ENCODE measurements around the gene EGFL7.

The EGFL7 gene

DNA sequence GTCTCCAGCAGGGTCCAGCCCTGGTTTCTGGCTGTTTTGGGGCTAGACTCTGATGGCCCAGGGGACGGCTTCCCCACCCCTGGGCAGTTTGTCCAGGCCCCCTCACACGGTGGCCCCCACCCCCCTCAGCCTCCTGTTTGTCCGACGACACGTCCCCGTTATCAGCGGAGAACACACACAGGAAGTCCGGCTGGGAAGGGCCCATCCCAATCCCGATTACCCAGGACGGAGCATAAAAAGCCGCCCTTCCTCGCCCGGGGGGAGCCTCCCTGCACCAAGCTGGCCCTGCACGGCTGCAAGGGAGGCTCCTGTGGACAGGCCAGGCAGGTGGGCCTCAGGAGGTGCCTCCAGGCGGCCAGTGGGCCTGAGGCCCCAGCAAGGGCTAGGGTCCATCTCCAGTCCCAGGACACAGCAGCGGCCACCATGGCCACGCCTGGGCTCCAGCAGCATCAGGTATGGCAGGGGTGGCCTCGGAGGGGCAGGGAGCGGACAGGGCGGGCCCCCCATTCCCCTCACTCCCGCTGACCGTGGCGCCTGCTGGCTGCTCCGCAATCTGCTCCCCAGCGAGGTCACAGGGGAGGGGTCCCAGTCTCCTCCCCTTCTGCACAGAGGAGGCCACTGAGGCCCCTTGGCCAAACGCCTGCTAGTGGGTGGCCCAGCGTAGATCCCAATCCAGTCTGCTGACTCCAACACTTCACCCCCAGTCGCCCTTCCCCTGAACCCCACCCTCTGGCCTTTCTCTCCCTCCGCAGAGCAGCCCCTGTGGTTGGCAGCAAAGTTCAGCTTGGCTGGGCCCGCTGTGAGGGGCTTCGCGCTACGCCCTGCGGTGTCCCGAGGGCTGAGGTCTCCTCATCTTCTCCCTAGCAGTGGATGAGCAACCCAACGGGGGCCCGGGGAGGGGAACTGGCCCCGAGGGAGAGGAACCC, at the start of gene EGFL7:
Gene EGFL7, plus strand, starts transcription at position 261 of the 926 bp plus-strand sequence. CDS start 5,367 bp downstream, outside the sequence.
- Mint-ChIP-seq H3K36me3 (no peaks in the 10 kb centered on the region), H3K27me3 (peaks cover 88% of the 10 kb centered on the region), H3K4me3 (no peak within 1 kb of the TSS), H3K9me3 (no peaks in the 10 kb centered on the region), H3K27ac (no peak within 1 kb of the TSS), H3K4me1 (peaks cover 11% of the 10 kb centered on the region)
- DNase-seq: no peak
- CTCF ChIA-PET: no interaction called here

DNA sequence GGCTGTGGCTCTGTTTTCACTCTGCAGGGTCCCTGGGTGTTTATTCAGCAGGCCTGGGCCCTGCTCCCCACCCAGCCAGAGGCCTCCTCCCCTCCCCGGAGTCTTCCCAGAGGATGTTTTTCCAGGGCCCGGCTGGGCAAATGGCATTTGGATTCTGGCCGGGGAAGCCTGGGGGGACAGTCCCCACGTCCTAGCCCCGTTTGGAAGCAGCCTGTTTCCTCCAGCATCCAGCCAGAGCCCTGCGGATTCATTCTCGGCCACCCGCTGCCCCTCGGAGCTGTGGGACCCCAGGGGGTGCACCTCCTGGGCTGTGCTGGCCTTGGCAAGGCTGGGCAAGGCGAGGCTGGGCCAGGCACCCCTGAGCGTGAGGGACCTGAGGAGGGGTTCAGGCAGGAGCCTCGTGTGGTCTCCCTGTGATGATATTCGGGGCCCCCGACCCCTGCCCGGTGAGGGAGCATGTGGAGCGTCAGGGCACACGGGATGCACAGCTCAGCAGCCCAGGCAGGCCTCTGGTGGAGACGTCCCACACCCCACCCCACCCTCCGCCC, 48.8 kb upstream of the EGFL7 start:
- no peaks in the 10 kb centered on the region for H3K9me3 Mint-ChIP-seq
- DNase-seq: no peak
- H3K4me1 Mint-ChIP-seq: no peaks in the 10 kb centered on the region
- peaks cover 27% of the 10 kb centered on the region for H3K27me3 Mint-ChIP-seq
- no peak overlapping the region for H3K4me3 Mint-ChIP-seq
- CTCF ChIA-PET: no interaction called here
- H3K36me3 Mint-ChIP-seq: no peaks in the 10 kb centered on the region
- H3K27ac Mint-ChIP-seq: no peak overlapping the region

DNA sequence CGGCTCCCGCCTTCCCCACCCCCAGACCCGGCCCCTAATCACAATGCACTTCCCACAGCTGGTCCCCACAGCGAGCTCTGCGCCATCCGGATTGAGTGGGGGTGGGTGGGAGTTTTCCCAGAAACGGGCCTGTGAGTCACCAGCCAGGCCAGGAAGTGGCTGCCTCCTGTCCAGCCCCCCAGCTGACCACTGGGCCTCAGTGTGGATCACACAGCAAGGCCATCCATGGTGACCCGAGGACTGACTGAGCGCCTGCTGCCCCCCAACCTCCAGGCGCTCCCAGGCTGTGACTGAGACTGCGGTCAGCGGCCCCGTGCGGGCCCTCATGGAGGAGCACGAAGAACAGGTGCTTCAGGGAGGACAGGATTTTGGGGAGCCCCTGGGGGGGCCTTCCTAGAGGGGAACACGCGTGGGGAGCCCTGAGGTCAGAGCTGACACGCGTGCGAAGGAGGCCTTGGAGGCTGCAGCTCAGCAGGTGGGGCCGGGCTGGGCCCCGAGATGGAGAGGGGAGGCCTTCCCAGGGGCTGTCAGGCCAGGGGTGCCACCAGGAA, 48.3 kb upstream of the EGFL7 start:
- Mint-ChIP-seq H3K27me3 (peaks cover 30% of the 10 kb centered on the region), H3K9me3 (no peaks in the 10 kb centered on the region), H3K27ac (no peak overlapping the region), H3K36me3 (no peaks in the 10 kb centered on the region), H3K4me1 (no peaks in the 10 kb centered on the region), H3K4me3 (no peak overlapping the region)
- CTCF ChIA-PET: no interaction called here
- DNase-seq: no peak

DNA sequence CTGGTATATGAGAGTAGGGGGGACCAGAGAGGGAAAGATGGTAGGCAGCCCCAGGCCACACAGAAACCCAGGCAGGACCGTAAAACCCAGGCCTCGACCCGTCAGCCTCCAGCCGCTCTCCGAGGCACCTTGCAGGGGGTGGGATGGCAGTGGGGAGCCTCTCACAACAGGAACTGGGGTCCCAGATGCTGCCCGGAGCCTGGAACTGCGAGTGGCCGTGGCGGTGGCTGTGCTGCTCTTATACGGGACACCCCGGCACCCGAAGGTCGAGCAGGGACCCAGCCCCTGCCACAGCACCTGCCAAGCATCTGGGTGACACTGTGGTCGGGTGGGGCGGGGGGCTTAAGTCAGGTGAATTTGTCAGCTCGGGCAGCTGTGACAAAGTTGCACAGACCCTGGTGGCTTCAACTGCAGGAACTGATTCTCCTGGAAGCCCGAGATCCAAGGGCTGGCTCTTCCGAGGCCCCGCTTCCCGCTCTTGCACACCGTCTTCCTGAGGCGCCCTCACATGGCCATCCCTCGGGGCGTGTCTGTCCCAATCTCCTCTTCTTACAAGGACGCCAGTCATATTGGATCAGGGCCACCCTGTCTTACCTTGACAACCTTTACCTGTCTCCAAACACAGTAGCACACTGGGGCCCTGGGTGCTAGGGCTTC, 47.6 kb upstream of the EGFL7 start:
- Mint-ChIP-seq H3K27ac (no peak overlapping the region), H3K36me3 (no peaks in the 10 kb centered on the region), H3K4me1 (no peaks in the 10 kb centered on the region), H3K27me3 (peaks cover 36% of the 10 kb centered on the region), H3K4me3 (no peak overlapping the region), H3K9me3 (no peaks in the 10 kb centered on the region)
- CTCF ChIA-PET: no interaction called here
- DNase-seq: no peak

DNA sequence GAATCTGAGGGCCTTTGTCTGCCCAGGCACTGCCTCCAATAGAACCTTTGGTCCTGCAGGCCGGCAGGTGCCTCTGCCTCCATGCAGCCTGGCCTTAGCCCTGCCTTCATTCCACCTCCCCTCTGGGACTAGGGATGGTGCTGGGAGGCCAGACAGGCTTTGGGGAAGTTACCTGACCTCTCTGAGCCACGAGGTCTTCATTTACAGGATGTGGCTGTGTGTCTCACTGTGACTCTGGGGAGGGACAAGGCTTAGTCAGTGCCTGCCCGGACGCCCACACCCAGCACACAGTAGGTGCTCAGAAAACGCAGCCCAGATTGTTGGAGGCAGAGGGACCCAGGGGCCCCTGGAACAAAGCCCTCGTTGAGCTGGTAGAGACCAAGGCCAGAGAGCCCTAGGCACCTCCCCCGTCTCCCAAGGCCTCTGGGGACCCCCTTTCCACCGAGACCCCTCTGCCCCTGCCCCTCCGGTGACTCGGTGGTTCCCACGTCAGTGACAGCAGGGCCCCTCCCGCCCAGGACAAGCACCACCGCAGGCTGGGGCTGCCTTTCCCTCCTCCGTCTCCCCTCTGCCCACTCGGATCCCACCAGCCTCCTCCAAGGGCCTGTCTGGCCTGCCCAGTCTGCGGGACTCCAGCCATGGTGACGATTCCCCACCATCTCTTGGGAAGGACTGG, 46.9 kb upstream of the EGFL7 start:
- Mint-ChIP-seq H3K9me3 (no peaks in the 10 kb centered on the region), H3K4me3 (no peak overlapping the region), H3K4me1 (no peaks in the 10 kb centered on the region), H3K27me3 (peaks cover 36% of the 10 kb centered on the region), H3K27ac (no peak overlapping the region), H3K36me3 (no peaks in the 10 kb centered on the region)
- DNase-seq: no peak
- CTCF ChIA-PET: no interaction called here

DNA sequence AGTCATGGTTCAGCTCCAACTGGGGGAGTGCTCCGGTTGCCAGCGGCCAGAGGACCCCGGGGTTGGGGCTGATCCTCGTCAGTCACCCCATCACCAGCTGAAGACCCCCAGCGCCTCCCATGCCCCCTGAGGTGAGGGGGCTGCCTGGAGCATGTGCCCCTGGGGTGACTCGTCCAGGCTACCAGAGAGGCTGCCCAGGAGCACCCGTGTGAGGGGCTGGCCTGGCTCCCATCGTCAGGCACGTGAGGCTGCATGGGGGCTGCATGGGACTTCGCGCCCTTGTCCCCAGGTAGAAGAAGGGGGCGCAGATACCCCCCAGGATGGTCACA, 46.4 kb upstream of the EGFL7 start:
- CTCF ChIA-PET: no interaction called here
- Mint-ChIP-seq H3K36me3 (no peaks in the 10 kb centered on the region), H3K9me3 (no peaks in the 10 kb centered on the region), H3K27ac (no peak overlapping the region), H3K4me1 (no peaks in the 10 kb centered on the region), H3K27me3 (peaks cover 36% of the 10 kb centered on the region), H3K4me3 (no peak overlapping the region)
- DNase-seq: no peak

DNA sequence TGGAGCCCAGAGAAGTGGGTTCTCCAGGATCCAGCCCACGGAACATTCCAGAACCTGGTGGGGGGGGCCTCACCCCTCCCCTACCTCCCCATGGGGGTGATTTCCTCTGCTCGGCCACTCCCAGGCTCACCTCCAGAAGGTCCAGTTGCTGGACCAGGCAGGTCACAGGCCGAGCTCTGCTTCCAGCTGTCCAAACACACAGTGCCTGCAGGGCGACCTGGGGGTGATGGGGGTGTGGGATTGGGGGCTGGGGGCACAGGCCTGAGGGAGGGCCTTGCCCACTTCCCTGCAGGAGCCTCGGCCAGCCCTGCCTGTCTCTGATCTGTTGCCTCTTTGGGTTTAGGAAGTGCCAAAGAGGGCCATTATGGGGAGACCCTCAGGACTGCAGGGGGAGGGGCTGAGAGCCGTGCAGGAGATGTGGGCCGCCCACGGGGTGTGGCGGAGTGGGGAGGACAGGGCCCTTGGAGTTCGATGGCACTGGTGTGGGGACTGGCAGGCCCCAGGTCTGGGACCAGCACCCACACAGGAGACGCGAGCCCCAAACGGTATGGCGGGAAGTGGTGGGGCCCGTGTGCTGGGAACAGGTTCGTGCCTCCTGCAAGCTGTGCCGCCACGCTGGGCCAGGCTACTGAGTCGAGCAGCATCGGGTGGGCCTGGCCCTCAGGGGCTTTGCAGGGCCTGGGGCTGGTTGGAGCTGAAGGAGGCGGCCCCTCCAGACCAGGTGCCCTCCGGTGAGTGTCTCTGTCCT, 45.6 kb upstream of the EGFL7 start:
- H3K36me3 Mint-ChIP-seq: no peaks in the 10 kb centered on the region
- H3K4me3 Mint-ChIP-seq: no peak overlapping the region
- H3K4me1 Mint-ChIP-seq: no peaks in the 10 kb centered on the region
- CTCF ChIA-PET: no interaction called here
- H3K9me3 Mint-ChIP-seq: no peaks in the 10 kb centered on the region
- peaks cover 41% of the 10 kb centered on the region for H3K27me3 Mint-ChIP-seq
- DNase-seq: no peak
- no peak overlapping the region for H3K27ac Mint-ChIP-seq

DNA sequence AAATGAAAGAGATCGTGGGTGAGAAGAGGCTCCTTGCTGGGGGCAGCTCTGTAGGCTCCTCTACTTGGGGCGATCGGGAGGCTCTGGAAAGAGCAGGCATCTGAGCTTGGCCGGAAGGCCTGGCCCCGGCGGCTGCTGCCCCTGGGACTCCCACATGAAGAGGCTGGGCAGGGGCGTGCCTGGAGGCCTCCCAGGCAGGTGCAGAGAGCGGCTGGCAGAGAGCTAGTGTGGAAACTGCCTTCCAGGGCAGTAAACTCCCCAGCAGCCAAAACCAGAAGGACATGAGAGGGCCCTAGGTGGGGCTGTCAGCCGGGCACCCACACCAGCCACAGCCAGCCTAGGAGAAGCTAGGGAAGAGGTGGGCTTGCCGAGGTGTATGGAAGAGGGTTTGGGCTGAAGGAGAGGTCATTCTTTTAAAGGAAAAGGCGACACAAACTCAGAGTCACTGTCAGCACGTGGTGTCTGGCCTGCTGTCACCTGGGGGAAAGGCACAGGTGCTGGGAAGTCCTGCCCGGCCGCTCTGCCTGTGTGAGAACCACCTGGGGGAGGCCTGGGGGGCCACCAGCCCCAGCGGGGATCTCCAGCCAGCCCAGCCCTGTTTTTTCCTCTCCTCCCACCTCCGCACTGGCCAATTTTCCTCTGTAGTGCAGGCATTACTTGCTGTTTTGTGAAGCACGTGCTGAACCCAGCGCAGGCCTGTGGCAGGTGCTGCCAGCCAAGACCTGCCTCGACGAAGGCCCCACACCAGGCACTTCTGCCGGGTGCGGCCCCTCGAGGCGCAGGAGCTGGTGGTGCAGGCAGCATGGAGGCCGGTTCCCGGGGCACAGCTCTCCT, 44.8 kb upstream of the EGFL7 start:
- Mint-ChIP-seq H3K4me3 (no peak overlapping the region), H3K4me1 (no peaks in the 10 kb centered on the region), H3K36me3 (no peaks in the 10 kb centered on the region), H3K27ac (peak overlapping the region; percentile 58), H3K27me3 (peaks cover 43% of the 10 kb centered on the region), H3K9me3 (no peaks in the 10 kb centered on the region)
- DNase-seq: no peak
- CTCF ChIA-PET: no interaction called here

DNA sequence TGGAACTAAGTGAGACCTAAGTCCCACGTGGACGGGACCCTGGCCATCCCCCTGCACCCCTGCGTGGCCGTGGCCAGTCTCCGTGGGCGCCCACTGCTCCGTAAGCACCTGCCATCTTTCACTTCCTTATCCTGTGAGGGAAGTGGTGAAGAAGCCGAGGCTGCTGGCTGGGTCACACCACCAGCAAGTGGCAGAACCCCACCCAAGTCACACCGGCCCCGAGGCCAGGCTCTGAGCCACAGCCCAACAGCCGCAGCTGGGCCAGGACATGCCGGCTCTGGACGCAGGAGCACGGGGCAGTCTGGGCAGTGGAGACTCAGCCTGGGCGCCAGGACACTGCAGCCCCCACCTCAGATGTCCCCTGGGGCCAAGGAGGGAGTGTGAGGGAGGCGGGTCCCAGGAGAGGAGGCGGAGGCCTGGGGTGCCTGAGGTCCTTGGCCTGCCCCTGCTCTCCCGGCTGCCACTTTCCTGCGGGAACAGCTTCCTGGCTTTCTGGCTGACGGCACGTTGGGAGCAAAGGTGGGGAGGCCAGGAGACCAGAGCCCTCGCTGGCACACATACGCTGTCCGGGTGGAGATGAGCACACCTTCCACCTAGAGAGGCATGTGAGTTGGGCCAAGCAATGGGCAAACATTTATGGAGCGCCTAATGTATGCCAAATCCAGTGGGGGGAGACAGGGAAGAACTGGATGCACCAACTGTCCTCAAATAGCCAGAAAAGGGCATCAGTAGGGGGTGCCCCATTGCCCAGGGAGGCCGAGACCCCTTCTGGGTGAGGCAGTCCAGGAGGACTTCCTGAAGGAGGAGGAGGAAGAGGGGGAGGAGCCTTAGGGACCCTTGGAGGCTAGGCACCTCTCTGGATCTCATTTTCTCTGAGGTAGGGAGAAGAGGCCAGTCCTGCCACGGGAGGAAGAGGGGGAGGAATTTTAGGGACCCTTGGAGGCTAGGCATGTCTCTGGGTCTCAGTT, 43.9 kb upstream of the EGFL7 start:
- no peaks in the 10 kb centered on the region for H3K4me1 Mint-ChIP-seq
- CTCF ChIA-PET: no interaction called here
- no peak overlapping the region for H3K27ac Mint-ChIP-seq
- DNase-seq: no peak
- peaks cover 43% of the 10 kb centered on the region for H3K27me3 Mint-ChIP-seq
- H3K36me3 Mint-ChIP-seq: no peaks in the 10 kb centered on the region
- no peak overlapping the region for H3K4me3 Mint-ChIP-seq
- H3K9me3 Mint-ChIP-seq: no peaks in the 10 kb centered on the region

DNA sequence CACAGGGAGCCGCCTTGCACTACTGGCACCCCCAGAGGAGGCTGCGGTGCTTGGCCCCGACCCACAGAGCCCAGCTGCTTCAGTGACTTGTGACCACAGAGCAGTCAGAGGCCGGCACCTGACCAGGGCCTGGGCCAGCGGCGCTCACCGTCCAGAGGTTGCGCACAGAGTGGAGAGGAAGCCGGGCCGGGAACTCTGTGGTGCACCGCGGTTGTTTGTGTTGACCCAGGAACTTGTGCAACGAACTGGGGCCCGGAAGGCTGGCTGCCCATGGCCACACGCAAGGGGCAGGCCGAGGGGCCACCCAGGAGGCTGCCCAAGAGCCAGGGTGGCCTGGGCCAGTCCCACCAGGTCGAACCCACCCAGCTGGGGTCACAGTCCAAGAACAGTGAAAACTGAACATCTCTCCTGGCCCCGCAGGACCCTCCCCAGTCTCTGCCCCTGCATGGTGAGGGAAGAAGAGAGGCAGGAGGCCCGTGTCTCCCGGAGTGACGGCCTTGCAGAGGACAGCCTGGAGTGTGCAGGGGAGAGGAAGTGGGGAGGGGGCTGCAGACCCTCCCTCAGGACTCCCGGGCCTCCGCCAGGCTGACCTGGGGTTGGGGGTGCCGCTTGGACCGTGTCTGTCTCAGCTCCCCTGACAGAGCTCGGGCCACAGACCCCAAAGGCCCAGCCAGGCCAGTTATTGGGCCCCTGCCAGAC, 42.8 kb upstream of the EGFL7 start:
- CTCF ChIA-PET: no interaction called here
- Mint-ChIP-seq H3K4me3 (no peak overlapping the region), H3K27ac (no peak overlapping the region), H3K9me3 (no peaks in the 10 kb centered on the region), H3K27me3 (peaks cover 43% of the 10 kb centered on the region), H3K36me3 (no peaks in the 10 kb centered on the region), H3K4me1 (no peaks in the 10 kb centered on the region)
- no peak for DNase-seq

DNA sequence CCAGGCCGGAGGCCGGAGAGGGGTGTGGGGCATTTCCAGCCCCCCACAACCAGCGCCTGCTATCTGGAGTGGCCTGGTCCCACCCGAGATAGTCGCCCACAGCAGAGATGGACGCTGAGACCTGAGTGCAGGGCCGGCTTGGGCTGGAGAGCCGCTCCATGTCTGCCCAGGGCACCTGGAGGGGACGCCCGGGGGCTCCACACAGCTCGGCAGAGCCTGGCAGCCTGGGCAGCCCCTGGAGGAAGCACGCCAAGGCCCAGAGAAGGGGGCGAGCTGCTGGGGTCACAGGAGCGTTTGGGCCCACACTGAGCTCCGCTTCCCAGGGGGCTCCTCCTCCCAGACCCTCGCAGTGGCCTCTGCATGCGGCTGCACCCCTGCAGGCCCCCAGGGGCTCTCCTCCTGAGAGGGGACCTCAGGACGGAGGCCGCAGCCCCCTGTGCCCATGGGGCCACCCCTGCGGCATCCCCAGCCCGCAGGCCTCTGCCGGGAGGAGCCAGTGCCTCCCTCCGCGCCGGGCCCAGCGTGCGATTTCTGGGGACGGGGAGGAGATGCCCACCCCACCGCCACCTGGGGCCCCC, 42.2 kb upstream of the EGFL7 start:
- Mint-ChIP-seq H3K27ac (no peak overlapping the region), H3K4me3 (no peak overlapping the region), H3K9me3 (no peaks in the 10 kb centered on the region), H3K36me3 (no peaks in the 10 kb centered on the region), H3K27me3 (peaks cover 43% of the 10 kb centered on the region), H3K4me1 (no peaks in the 10 kb centered on the region)
- CTCF ChIA-PET: no interaction called here
- no peak for DNase-seq
